AG10803 (cell line): ENCODE data around the gene SLC39A5.
"Not testable (repeated sequence)": the region's sequence is repeated elsewhere in the genome, so short reads cannot be mapped to it uniquely, and the experiment has no call there.

Experiments
- DNase-seq: peaks from one replicate; pipeline ENCODE4 v3.0.0; 2010; ENCODE audit warnings: low read depth
- H3K4me3 ChIP-seq: 2 replicates; pipeline ENCODE4 v1.5.1; 2011; ENCODE audit warnings: mild to moderate bottlenecking, low read length, control low read depth
- TF ChIP-seq, protein P1 (sequence below): conservative IDR thresholded peaks from 2 replicates; pipeline ENCODE4 v1.5.1; 2011; ENCODE audit warnings: mild to moderate bottlenecking, low read length, control low read depth, inconsistent platforms

Gene SLC39A5

GRCh38 chr12:56274299-56274698, 44.4 kb downstream of the SLC39A5 start:
- TF ChIP-seq, protein P1, sequence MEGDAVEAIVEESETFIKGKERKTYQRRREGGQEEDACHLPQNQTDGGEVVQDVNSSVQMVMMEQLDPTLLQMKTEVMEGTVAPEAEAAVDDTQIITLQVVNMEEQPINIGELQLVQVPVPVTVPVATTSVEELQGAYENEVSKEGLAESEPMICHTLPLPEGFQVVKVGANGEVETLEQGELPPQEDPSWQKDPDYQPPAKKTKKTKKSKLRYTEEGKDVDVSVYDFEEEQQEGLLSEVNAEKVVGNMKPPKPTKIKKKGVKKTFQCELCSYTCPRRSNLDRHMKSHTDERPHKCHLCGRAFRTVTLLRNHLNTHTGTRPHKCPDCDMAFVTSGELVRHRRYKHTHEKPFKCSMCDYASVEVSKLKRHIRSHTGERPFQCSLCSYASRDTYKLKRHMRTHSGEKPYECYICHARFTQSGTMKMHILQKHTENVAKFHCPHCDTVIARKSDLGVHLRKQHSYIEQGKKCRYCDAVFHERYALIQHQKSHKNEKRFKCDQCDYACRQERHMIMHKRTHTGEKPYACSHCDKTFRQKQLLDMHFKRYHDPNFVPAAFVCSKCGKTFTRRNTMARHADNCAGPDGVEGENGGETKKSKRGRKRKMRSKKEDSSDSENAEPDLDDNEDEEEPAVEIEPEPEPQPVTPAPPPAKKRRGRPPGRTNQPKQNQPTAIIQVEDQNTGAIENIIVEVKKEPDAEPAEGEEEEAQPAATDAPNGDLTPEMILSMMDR: no peak
- no peak overlapping the region for H3K4me3 ChIP-seq
- no peak for DNase-seq

DNA sequence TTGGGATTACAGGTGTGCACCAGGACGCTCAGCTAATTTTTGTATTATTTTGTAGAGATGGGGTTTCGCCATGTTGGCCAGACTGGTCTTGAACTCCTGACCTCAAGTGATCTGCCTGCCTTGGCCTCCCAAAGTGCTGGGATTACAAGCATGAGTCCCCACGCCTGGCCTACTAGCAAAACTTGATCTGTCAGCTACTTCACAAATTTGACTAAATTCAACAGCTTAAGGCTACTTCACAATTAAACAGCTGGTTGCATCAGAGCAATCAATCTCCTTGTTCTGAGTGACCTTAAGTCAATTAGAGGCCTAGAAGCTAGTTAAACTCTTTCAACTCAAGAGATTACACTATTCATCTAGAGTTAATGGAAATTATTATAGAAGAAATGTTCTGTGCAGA, 49.1 kb downstream of the SLC39A5 start:
- TF ChIP-seq, protein P1: no peak
- DNase-seq: no peak
- H3K4me3 ChIP-seq: no peak overlapping the region

DNA sequence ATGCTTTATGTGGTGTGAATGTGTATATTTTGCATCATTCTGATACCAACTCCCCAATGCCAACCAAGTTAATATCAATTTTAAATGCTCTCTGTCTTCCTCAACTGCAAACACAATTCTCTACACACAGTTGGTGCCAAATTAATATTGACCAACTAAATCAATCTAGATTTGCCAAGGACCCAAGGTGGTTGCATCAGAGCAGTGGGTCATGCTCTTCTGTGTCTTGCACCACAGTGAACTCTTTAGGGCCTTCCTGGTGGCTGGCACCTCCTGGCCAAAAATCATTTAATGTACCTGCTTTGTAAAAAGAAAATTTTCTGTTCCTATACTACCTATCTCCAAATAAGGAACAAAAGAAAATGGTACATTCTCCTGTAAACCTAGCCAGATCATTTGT, 51.0 kb downstream of the SLC39A5 start:
- H3K4me3 ChIP-seq: no peak overlapping the region
- TF ChIP-seq, protein P1: no peak
- DNase-seq: no peak

GRCh38 chr12:56282030-56282429, 52.2 kb downstream of the SLC39A5 start:
- TF ChIP-seq, protein P1: no peak
- H3K4me3 ChIP-seq: no peak overlapping the region
- DNase-seq: no peak

DNA sequence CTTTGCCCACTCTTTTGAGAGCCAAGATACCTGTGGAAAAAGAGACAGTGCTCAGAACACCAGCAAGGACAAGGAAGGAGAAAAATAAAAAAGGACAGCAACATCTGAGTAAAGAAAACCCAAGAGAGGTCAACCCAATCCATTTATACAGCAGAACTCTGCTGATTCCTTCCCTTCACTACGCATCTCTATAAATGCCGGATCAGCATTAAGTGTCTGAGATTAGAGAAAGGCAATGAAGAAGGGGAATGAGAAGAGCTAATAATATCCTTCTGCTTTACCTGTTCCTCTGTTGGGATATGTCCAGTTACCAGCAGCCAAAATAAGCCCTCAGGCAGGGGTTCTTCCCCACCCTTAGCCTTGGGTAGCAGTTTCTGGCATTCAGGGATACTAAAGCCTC, 52.7 kb downstream of the SLC39A5 start:
- H3K4me3 ChIP-seq: no peak overlapping the region
- DNase-seq: no peak
- TF ChIP-seq, protein P1: no peak

- H3K4me3 ChIP-seq, DNase-seq: not testable (repeated sequence)
Measured at GRCh38 chr12:56284263-56284662, 54.4 kb downstream of the SLC39A5 start.

DNA sequence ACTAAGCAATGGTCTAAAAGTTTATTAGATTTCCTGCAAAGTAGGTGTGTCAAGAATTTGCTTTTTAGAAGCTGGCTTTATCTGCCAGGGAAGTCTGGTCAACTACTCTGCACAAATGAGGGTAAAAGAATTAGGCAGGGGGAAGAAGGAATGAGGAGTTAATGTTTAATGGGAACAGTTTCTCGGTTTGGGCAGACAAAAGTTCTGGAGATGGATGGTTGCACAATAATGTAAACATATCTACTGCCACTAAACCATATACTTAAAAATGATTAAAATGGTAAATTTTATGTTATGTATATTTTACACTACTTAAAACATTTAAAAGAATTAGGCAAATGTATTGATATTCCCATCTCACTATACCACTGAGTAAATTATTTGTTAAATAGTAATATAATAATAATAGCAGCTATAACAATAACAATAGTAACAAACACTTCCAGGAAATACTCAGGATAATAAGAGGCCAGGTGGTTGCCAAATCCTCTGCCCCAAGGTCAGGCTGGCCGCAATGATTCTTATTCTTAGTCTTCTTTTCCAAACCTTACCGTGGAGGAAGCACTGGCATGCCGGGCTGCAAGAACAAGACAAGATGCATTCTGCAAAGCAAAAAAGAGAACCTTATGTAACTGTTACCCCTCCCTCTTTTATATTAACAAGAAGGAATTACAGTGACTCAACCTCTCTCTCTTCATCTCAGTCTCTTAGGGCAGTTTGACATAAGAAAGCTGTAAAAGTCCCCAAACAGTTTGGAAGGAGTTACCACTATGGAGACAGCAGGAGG, 56.4 kb downstream of the SLC39A5 start:
- no peak overlapping the region for H3K4me3 ChIP-seq
- TF ChIP-seq, protein P1: no peak
- DNase-seq: no peak
